DOHH2 (cell line): ENCODE data around the gene AGBL4.

ENCODE experiments used
- H3F3A ChIP-seq: fragments of 200-600 bp; sonication (generic), shearing (Covaris generic); 2 replicates; pipeline ENCODE4 v1.6.0; 2016; ENCODE audit warnings: antibody characterized with exemption, mild to moderate bottlenecking; ENCODE audit not compliant: control insufficient read depth, insufficient read depth
- H3K27ac ChIP-seq: fragments of 200-600 bp; sonication (generic); 2 replicates; pipeline ENCODE4 v1.5.1; 2014; ENCODE audit warnings: low read depth, mild to moderate bottlenecking, low read length, moderate library complexity
- H3K27me3 ChIP-seq: fragments of 200-600 bp; sonication (generic); 2 replicates; pipeline ENCODE4 v1.6.1; 2014; ENCODE audit warnings: mild to moderate bottlenecking, low read length, mixed read lengths; ENCODE audit not compliant: control insufficient read depth
- H3K36me3 ChIP-seq: fragments of 200-600 bp; sonication (generic); 2 replicates; pipeline ENCODE4 v1.6.1; 2014; ENCODE audit warnings: mild to moderate bottlenecking, low read length, moderate library complexity, mixed read lengths; ENCODE audit not compliant: control insufficient read depth
- H3K4me1 ChIP-seq: fragments of 200-600 bp; sonication (generic); 2 replicates; pipeline ENCODE4 v1.6.1; 2014; ENCODE audit warnings: mild to moderate bottlenecking, low read length, mixed read lengths; ENCODE audit not compliant: control insufficient read depth
- H3K4me2 ChIP-seq: fragments of 200-600 bp; sonication (generic); 2 replicates; pipeline ENCODE4 v1.6.0; 2014; ENCODE audit warnings: mild to moderate bottlenecking, low read length, moderate library complexity
- H3K4me3 ChIP-seq: fragments of 200-600 bp; sonication (generic); 2 replicates; pipeline ENCODE4 v1.5.1; 2014; ENCODE audit warnings: mild to moderate bottlenecking, low read length, mixed read lengths
- H3K79me2 ChIP-seq: fragments of 200-600 bp; sonication (generic); 2 replicates; pipeline ENCODE4 v1.6.1; 2014; ENCODE audit warnings: mild to moderate bottlenecking, low read length, mixed read lengths; ENCODE audit not compliant: control insufficient read depth
- H3K9me2 ChIP-seq: fragments of 200-600 bp; sonication (generic); replicated peaks from 2 replicates; pipeline ENCODE4 v1.6.1; 2014; ENCODE audit warnings: mild to moderate bottlenecking, low read length, mixed read lengths; ENCODE audit not compliant: control insufficient read depth
- H3K9me3 ChIP-seq: fragments of 200-600 bp; sonication (generic); 2 replicates; pipeline ENCODE4 v1.6.1; 2014; ENCODE audit warnings: antibody characterized with exemption, low read length, mixed read lengths; ENCODE audit not compliant: control insufficient read depth, insufficient read depth
- H4K20me1 ChIP-seq: fragments of 200-600 bp; sonication (generic); 2 replicates; pipeline ENCODE4 v1.6.0; 2014; ENCODE audit warnings: low read depth, mild to moderate bottlenecking, antibody characterized with exemption, low read length, moderate library complexity; ENCODE audit not compliant: control insufficient read depth, insufficient read depth
- EZH2phosphoT487 ChIP-seq: fragments of 200-600 bp; sonication (generic); IDR thresholded peaks from 2 replicates; pipeline ENCODE4 v1.6.1; 2017; ENCODE audit warnings: borderline replicate concordance, mild to moderate bottlenecking, antibody characterized with exemption, low read length, moderate library complexity, mixed read lengths
- TF ChIP-seq, protein P1 (sequence below): fragments of 200-600 bp; sonication (generic); IDR thresholded peaks from one replicate; pipeline ENCODE4 v1.5.1; 2014; ENCODE audit warnings: antibody characterized with exemption, mild to moderate bottlenecking, low read depth, low read length; ENCODE audit not compliant: poor library complexity, severe bottlenecking

AGBL4 gene

DNA sequence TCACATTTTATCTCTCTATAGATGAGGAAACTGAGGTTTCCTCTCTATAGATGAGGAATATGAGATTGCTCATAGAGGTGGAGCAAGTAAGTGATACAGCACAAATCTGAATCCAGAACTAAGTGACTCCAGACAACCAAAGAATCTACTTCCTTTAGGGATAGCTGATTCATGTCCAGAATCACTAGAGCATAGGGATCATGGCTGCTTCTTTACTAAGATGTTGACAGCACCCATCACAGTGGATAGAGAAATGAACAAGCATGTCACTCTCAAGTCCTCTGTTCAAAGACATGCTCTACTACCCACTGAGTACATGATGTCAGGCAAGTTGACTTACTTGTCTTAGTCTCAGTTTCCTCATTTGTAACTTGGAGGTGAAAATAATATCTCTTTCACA is 1435.7 kb downstream of the AGBL4 start:
- Histone ChIP-seq H4K20me1 (no peaks in the 10 kb centered on the region), H3K4me1 (no peaks in the 10 kb centered on the region), H3K9me2 (no peaks in the 10 kb centered on the region), H3K79me2 (no peaks in the 10 kb centered on the region), H3F3A (no peaks in the 10 kb centered on the region), H3K27ac (no peak overlapping the region), H3K9me3 (no peaks in the 10 kb centered on the region), H3K36me3 (no peaks in the 10 kb centered on the region), H3K27me3 (no peaks in the 10 kb centered on the region), H3K4me2 (no peak overlapping the region), H3K4me3 (no peak overlapping the region)
- no peak for TF ChIP-seq EZH2phosphoT487
- TF ChIP-seq, protein P1, sequence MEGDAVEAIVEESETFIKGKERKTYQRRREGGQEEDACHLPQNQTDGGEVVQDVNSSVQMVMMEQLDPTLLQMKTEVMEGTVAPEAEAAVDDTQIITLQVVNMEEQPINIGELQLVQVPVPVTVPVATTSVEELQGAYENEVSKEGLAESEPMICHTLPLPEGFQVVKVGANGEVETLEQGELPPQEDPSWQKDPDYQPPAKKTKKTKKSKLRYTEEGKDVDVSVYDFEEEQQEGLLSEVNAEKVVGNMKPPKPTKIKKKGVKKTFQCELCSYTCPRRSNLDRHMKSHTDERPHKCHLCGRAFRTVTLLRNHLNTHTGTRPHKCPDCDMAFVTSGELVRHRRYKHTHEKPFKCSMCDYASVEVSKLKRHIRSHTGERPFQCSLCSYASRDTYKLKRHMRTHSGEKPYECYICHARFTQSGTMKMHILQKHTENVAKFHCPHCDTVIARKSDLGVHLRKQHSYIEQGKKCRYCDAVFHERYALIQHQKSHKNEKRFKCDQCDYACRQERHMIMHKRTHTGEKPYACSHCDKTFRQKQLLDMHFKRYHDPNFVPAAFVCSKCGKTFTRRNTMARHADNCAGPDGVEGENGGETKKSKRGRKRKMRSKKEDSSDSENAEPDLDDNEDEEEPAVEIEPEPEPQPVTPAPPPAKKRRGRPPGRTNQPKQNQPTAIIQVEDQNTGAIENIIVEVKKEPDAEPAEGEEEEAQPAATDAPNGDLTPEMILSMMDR, result no peak

DNA sequence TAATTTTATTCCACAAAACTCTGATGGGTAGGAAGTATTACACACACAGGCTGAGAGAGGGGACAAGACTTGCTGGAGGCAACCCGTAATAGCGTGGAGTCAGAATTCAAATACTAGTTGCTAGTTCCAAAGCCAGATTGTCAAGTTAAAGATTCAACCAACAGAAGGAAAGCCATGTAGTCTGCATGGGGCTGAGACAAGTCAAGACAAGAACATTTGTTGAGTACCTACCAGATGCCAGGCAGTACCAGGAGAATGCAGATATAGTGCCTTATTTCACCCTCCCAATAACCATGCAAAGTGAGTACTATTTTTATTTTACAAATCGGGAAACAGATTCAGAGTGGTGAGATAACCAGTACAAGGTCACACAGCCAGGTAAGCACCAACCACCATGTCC is 1441.3 kb downstream of the AGBL4 start:
- H3K9me3 ChIP-seq, result no peaks in the 10 kb centered on the region
- no peaks in the 10 kb centered on the region for H3K36me3 ChIP-seq
- no peaks in the 10 kb centered on the region for H3K79me2 ChIP-seq
- H3K9me2 ChIP-seq, result no peaks in the 10 kb centered on the region
- H3K27me3 ChIP-seq, result no peaks in the 10 kb centered on the region
- H3F3A ChIP-seq, result no peaks in the 10 kb centered on the region
- no peaks in the 10 kb centered on the region for H3K4me1 ChIP-seq
- H4K20me1 ChIP-seq, result no peaks in the 10 kb centered on the region
- no peak overlapping the region for H3K4me2 ChIP-seq
- no peak for TF ChIP-seq EZH2phosphoT487
- TF ChIP-seq, protein P1, result no peak
- H3K4me3 ChIP-seq, result no peak overlapping the region
- no peak overlapping the region for H3K27ac ChIP-seq

DNA sequence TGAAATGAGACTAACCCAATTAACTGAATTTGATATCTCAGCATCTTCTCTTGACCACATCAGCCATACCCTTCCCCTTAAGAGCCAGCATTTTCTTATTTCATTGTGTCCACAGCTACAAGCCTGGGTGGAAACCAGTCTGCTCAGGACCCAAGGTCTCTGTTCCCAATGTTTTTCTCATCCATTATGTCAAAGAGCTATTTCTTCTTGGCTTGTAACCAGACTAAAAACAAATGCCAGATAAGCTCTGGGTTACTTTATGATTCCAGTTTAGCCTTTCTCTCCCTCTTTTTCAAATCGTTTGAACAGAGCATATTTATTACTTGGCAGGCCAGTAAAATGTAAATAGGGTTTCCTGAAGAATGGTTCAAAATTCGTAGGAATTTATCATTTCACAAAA is 1442.5 kb downstream of the AGBL4 start:
- Histone ChIP-seq H3K4me1 (no peaks in the 10 kb centered on the region), H3K9me2 (no peaks in the 10 kb centered on the region), H3K27ac (no peak overlapping the region), H3K79me2 (no peaks in the 10 kb centered on the region), H3F3A (no peaks in the 10 kb centered on the region), H3K4me2 (no peak overlapping the region), H3K36me3 (no peaks in the 10 kb centered on the region), H3K27me3 (no peaks in the 10 kb centered on the region), H3K4me3 (no peak overlapping the region), H4K20me1 (no peaks in the 10 kb centered on the region), H3K9me3 (no peaks in the 10 kb centered on the region)
- TF ChIP-seq, protein P1, result no peak
- TF ChIP-seq EZH2phosphoT487, result no peak

DNA sequence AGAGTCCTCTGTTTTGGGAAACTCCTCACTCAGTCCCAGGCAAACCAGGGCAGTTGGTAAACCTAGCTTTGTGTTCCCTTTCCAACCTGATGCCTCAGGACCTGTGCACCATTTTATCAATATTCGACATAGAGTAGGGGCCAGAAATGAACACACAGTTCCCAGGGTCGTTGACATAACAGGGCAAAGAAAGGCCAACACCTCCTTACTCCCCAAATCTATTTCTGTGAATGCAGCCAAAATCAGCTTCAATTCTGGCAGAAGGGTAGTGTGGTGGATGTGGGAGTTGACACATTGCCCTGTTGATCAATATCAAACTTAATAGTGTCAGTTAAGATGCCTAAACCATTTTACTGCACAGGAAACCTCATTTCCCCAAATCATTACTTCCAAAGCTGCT is 1447.2 kb downstream of the AGBL4 start:
- H3K79me2 ChIP-seq, result no peaks in the 10 kb centered on the region
- no peaks in the 10 kb centered on the region for H3K4me1 ChIP-seq
- no peaks in the 10 kb centered on the region for H4K20me1 ChIP-seq
- no peaks in the 10 kb centered on the region for H3K9me3 ChIP-seq
- no peaks in the 10 kb centered on the region for H3K9me2 ChIP-seq
- H3K4me3 ChIP-seq, result no peak overlapping the region
- no peaks in the 10 kb centered on the region for H3K36me3 ChIP-seq
- no peaks in the 10 kb centered on the region; the same call in 1 of the 2 replicates for H3K27me3 ChIP-seq
- H3K27ac ChIP-seq, result no peak overlapping the region
- TF ChIP-seq, protein P1, result no peak
- no peak for TF ChIP-seq EZH2phosphoT487
- no peak overlapping the region for H3K4me2 ChIP-seq
- no peaks in the 10 kb centered on the region for H3F3A ChIP-seq
